Measurements from ENCODE around the gene MRPL10. TPM values are rescaled to one million over a fixed set of nuclear protein-coding genes. Genes with fewer than 3 reads are reported as not detected.

Gene MRPL10
- total and polyA plus RNA-seq, 10 of the 15 experiments (the other 5 are each of a cell fraction or from before 2014, with no cell fraction given), result 18.9 to 61.9 (median 47.3) TPM

DNA sequence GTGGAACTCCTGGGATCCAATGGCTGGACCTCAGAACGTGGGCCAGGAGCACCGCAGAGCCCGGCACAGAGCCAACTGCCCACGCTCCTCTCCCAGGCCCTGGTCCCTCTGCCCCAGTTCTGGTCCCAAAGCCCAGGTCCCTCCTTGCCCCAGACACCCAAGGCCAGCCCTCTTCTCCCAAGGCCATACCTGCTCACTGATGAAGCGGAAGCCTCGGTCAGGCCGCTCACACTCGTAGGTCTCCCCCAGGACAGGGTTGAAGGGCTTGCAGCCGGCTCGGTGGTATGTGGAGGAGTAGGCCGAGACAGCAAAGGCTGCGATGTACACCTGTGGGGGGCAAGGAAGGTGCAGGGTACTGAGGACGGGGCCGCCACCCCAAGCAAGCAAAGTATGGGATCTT lies 18.3 kb downstream of the MRPL10 start (continued):
- no peak for TF ChIP-seq PRDM15 (CRISPR knock-in tag; IDR thresholded peaks at IDR 0.05)
- no peak for TF ChIP-seq HDAC6 (IDR thresholded peaks at IDR 0.05; ENCODE audit: unreplicated experiment)

- H3K4me3 ChIP-seq, result no peak overlapping the region
- DNase-seq (ENCODE audit: low read depth, low spot score) (no peak), ATAC-seq (no peak), FAIRE-seq (no peak)
- H3K79me2 ChIP-seq (ENCODE audit: control insufficient read depth, insufficient read depth, low read length), result no peaks in the 10 kb centered on the region
- ChIA-PET CTCF (no interaction called here), RAD21 (ENCODE audit: unreplicated experiment) (no interaction called here), POLR2A (interaction anchor here (0.6 kb wide), 1 partner anchor 41 kb away, joined by 3 read pairs; no protein-coding TSS in a partner anchor), SMC1A (ENCODE audit: uncharacterized antibody, unreplicated experiment) (no interaction called here)
- TF ChIP-seq ZBTB11 (CRISPR knock-in tag; IDR thresholded peaks at IDR 0.05) (no peak), TCF12 (IDR thresholded peaks at IDR 0.05; ENCODE audit: low read depth, low read length) (no peak), BHLHE40 (IDR thresholded peaks at IDR 0.05; ENCODE audit: borderline replicate concordance in 1 of 2, low read depth in 2 of 2, low read length in 1 of 2) (no peak)
- no TSS peak for BruUV-seq (replicated peaks)
- no peaks in the 10 kb centered on the region for H3K9me3 ChIP-seq (replicated peaks; ENCODE audit: control insufficient read depth, insufficient read depth, low read length)
- H3K9ac ChIP-seq (ENCODE audit: control insufficient read depth, insufficient read depth, low read length), result no peak overlapping the region
- no peak overlapping the region for H3K27ac ChIP-seq (ENCODE audit: control insufficient read depth, insufficient read depth)
- no peak overlapping the region for H3K4me2 ChIP-seq (ENCODE audit: control insufficient read depth, insufficient read depth)
- no peaks in the 10 kb centered on the region for H3K4me1 ChIP-seq (ENCODE audit: control insufficient read depth, insufficient read depth, low read length)
- H4K20me1 ChIP-seq (ENCODE audit: control insufficient read depth, insufficient read depth), result no peaks in the 10 kb centered on the region
- no peaks in the 10 kb centered on the region for H3K27me3 ChIP-seq (replicated peaks in 1 of 2; ENCODE audit: control insufficient read depth in 2 of 2, insufficient read depth in 2 of 2, low read length in 1 of 2)
- intact Hi-C loops (cut with micrococcal nuclease; ENCODE audit: unreplicated experiment) (no loop called here), in situ Hi-C loops (cut with MboI) (no loop called here)
- 89% methylated on average over 16 of the region's 18 CpGs for WGBS (ENCODE audit: insufficient coverage, insufficient replicate concordance, low lambda C conversion rate, missing lambda C conversion rate)
- H2AFZ ChIP-seq (ENCODE audit: control insufficient read depth, low read depth, low read length), result no peak overlapping the region
- peaks cover 9 to 11% of the 10 kb centered on the region in 2 experiments; a peak in 3 of 4 replicates for H3K36me3 ChIP-seq (ENCODE audit: control insufficient read depth in 2 of 2, insufficient read depth in 2 of 2, low read length in 1 of 2)
Observed at GRCh38 chr17:47812146-47812920, 19.0 kb downstream of the MRPL10 start.
